ENCODE data around the gene PIGP.
A peak's percentile ranks its signal among the peaks of the same experiment; 100 is the strongest.

PIGP gene

GRCh38 chr21:37085726-37086125 lies 12.9 kb upstream of the PIGP start:
- no peak overlapping the region for H3K4me3 ChIP-seq (ENCODE audit: control insufficient read depth, low read depth, low read length)
- no peak for TF ChIP-seq CTCF (IDR thresholded peaks at IDR 0.05; ENCODE audit: control insufficient read depth, insufficient read depth, low read depth, low read length, missing control alignments)
- no peak for DNase-seq (ENCODE audit: low read depth)

- H3K4me3 ChIP-seq (ENCODE audit: control insufficient read depth, low read depth, low read length) = no peak overlapping the region
- no peak for TF ChIP-seq CTCF (IDR thresholded peaks at IDR 0.05; ENCODE audit: control insufficient read depth, insufficient read depth, low read depth, low read length, missing control alignments)
- DNase-seq (ENCODE audit: low read depth) = no peak
Measured at GRCh38 chr21:37082856-37083528, 10.1 kb upstream of the PIGP start.

GRCh38 chr21:37082375-37082774 lies 9.5 kb upstream of the PIGP start:
- no peak for TF ChIP-seq CTCF (IDR thresholded peaks at IDR 0.05; ENCODE audit: control insufficient read depth, insufficient read depth, low read depth, low read length, missing control alignments)
- H3K4me3 ChIP-seq (ENCODE audit: control insufficient read depth, low read depth, low read length) = no peak overlapping the region
- no peak for DNase-seq (ENCODE audit: low read depth)

- no peak overlapping the region for H3K4me3 ChIP-seq (ENCODE audit: control insufficient read depth, low read depth, low read length)
- peak; percentile 21 for TF ChIP-seq CTCF (IDR thresholded peaks at IDR 0.05; ENCODE audit: control insufficient read depth, insufficient read depth, low read depth, low read length, missing control alignments)
- DNase-seq (ENCODE audit: low read depth) = no peak
Measured at GRCh38 chr21:37079211-37079824, 6.4 kb upstream of the PIGP start.

- TF ChIP-seq CTCF (IDR thresholded peaks at IDR 0.05; ENCODE audit: control insufficient read depth, insufficient read depth, low read depth, low read length, missing control alignments) = no peak
- H3K4me3 ChIP-seq (ENCODE audit: control insufficient read depth, low read depth, low read length) = no peak overlapping the region
- no peak for DNase-seq (ENCODE audit: low read depth)
Measured at GRCh38 chr21:37077403-37077802, 4.5 kb upstream of the PIGP start.

GRCh38 chr21:37076087-37076850 lies 3.4 kb upstream of the PIGP start:
- no peak for DNase-seq (ENCODE audit: low read depth)
- TF ChIP-seq CTCF (IDR thresholded peaks at IDR 0.05; ENCODE audit: control insufficient read depth, insufficient read depth, low read depth, low read length, missing control alignments) = no peak
- H3K4me3 ChIP-seq (ENCODE audit: control insufficient read depth, low read depth, low read length) = no peak overlapping the region
